Measurements from ENCODE around the gene HERC2. TPM values are rescaled to one million over a fixed set of nuclear protein-coding genes. Genes with fewer than 3 reads are reported as not detected.

HERC2 gene
- total and polyA plus RNA-seq, 2 of the 13 experiments (the other 11 are each of a cell fraction or from before 2014, with no cell fraction given): 17.6 to 24.8 TPM

DNA sequence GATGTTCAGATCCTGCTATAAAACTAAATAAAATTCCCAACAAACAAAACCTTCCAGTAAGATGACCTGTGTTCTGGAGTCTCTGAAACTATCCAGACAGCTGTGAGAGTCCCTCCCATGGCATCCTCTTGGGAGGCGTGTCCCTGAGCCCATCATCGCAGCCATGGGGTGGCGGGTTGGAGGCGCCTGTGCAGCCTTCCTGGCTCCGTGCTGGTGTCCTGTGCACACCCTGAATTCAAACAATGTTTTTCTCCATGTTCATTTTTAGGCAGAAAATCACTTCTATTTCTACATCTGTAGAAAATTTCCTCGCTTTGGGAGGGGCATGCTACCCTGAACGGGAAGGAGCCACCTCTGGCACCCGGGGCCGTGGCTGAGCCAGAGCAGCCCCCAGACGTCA is 203.4 kb downstream of the HERC2 start:
- no peaks in the 10 kb centered on the region for H4K20me1 ChIP-seq (ENCODE audit: insufficient read depth, low read length)
- H3K4me2 ChIP-seq (ENCODE audit: low read depth, low read length): no peak overlapping the region
- no peaks in the 10 kb centered on the region for H3K4me1 ChIP-seq (ENCODE audit: insufficient read depth, low read length)
- no peak overlapping the region for H3K4me3 ChIP-seq (replicated peaks in 1 of 3; ENCODE audit: insufficient read depth in 1 of 3, low read depth in 2 of 3, low read length in 3 of 3)
- H3K79me2 ChIP-seq (ENCODE audit: insufficient read depth, low read length): no peaks in the 10 kb centered on the region
- intact Hi-C loops (cut with micrococcal nuclease; ENCODE audit: unreplicated experiment) (no loop called here), in situ Hi-C loops (cut with HindIII; ENCODE audit: extremely low pct_ligation_motif_present, low pct_unique_long_range_greater_than_20kb) (no loop called here)
- BruUV-seq (replicated peaks): no TSS peak
- no peak overlapping the region for H2AFZ ChIP-seq (ENCODE audit: low read length)
- no peak overlapping the region for H3K27ac ChIP-seq (ENCODE audit: extremely low read length, insufficient read depth, low read length)
- DNase-seq (ENCODE audit: low spot score): no peak
- WGBS (ENCODE audit: low lambda C conversion rate): 97% methylated on average over 5 of the region's 10 CpGs
- no peaks in the 10 kb centered on the region for H3K9me3 ChIP-seq (ENCODE audit: low read length)
- ChIA-PET CTCF (ENCODE audit: low intra/inter-chr PET ratio, low total read pairs) (no interaction called here), POLR2A (no interaction called here)
- TF ChIP-seq ZNF816 (CRISPR knock-in tag; IDR thresholded peaks at IDR 0.05; ENCODE audit: borderline replicate concordance): no peak
- no peak for TF ChIP-seq SMYD3 (CRISPR knock-in tag; IDR thresholded peaks at IDR 0.05)
- TF ChIP-seq ZMYM3 (CRISPR knock-in tag; IDR thresholded peaks at IDR 0.05): no peak
- TF ChIP-seq NBN (conservative IDR thresholded peaks at IDR 0.05): no peak
- no peak for TF ChIP-seq ZNF12 (CRISPR knock-in tag; IDR thresholded peaks at IDR 0.05)
- TF ChIP-seq, protein P1, sequence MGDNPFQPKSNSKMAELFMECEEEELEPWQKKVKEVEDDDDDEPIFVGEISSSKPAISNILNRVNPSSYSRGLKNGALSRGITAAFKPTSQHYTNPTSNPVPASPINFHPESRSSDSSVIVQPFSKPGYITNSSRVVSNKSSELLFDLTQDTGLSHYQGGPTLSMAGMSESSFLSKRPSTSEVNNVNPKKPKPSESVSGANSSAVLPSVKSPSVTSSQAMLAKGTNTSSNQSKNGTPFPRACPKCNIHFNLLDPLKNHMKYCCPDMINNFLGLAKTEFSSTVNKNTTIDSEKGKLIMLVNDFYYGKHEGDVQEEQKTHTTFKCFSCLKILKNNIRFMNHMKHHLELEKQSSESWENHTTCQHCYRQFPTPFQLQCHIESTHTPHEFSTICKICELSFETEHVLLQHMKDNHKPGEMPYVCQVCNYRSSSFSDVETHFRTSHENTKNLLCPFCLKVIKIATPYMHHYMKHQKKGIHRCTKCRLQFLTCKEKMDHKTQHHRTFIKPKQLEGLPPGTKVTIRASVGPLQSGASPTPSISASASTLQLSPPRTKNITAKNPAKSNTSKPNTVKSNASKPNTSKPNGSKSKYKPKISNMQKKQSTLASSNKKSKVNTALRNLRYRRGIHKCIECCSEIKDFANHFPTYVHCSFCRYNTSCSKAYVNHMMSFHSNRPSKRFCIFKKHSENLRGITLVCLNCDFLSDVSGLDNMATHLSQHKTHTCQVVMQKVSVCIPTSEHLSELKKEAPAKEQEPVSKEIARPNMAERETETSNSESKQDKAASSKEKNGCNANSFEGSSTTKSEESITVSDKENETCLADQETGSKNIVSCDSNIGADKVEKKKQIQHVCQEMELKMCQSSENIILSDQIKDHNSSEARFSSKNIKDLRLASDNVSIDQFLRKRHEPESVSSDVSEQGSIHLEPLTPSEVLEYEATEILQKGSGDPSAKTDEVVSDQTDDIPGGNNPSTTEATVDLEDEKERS (CRISPR knock-in tag; IDR thresholded peaks at IDR 0.05): no peak
- TF ChIP-seq PRPF4 (IDR thresholded peaks at IDR 0.05; ENCODE audit: low read depth, low read length, poor library complexity, severe bottlenecking): no peak
- no peak overlapping the region for H3K9ac ChIP-seq (ENCODE audit: insufficient read depth, low read depth, low read length)
- peaks cover 17 to 66% of the 10 kb centered on the region in 2 experiments; a peak in 4 of 5 replicates for H3K36me3 ChIP-seq (replicated peaks in 1 of 2; ENCODE audit: control insufficient read depth in 1 of 2, insufficient read depth in 2 of 2, low read length in 2 of 2)
- ATAC-seq: no peak
- no peaks in the 10 kb centered on the region for H3K27me3 ChIP-seq (ENCODE audit: control insufficient read depth in 1 of 2, insufficient read depth in 2 of 2, low read length in 2 of 2)
- no peak for FAIRE-seq

All from HepG2 (cell line).